Left ventricle myocardium inferior (tissue), 1 donor: Measurements from ENCODE around the gene APBB1IP. TPM values are rescaled to one million over a fixed set of nuclear protein-coding genes. Genes with fewer than 3 reads are reported as not detected.

ENCODE experiments used
- DNase-seq: peaks from one replicate; pipeline ENCODE4 v3.0.0-alpha.2; 2020
- H3K27ac ChIP-seq: fragments of 200-600 bp; replicated peaks from 2 replicates; pipeline ENCODE4 v1.8.0; 2021
- H3K27me3 ChIP-seq: fragments of 200-600 bp; 2 replicates; pipeline ENCODE4 v1.8.0; 2021; ENCODE audit warnings: low read depth
- H3K36me3 ChIP-seq: fragments of 200-600 bp; 2 replicates; pipeline ENCODE4 v1.8.0; 2021
- H3K4me1 ChIP-seq: fragments of 200-600 bp; 2 replicates; pipeline ENCODE4 v1.8.0; 2021
- H3K4me3 ChIP-seq: fragments of 200-600 bp; 2 replicates; pipeline ENCODE4 v1.8.0; 2021; ENCODE audit warnings: mild to moderate bottlenecking, moderate library complexity
- H3K9me3 ChIP-seq: fragments of 200-600 bp; replicated peaks from 2 replicates; pipeline ENCODE4 v1.8.0; 2021
- intact Hi-C: fragments of 100-400 bp; cut with micrococcal nuclease; formaldehyde crosslinking; loops from one replicate; pipeline ENCODE4 v1.11.0; 2022
- total RNA-seq: library from RNA; stranded (reverse); fragmentation: NEBNext Ultra II Directional; extraction: Animal tissue kit (Norgen Biotek cat#: 25700); gene quantifications from one replicate; pipeline ENCODE4 v1.2.1, GENCODE V29; 2021
- TF ChIP-seq, protein P1 (sequence below): fragments of 200-600 bp; IDR thresholded peaks from 2 replicates; pipeline ENCODE4 v1.8.0; 2021; ENCODE audit warnings: antibody characterized with exemption, mild to moderate bottlenecking, borderline replicate concordance
- donor health status: DM: no; HTN: yes; CAD: no; lungs with severe emphysema.

Gene APBB1IP
- total RNA-seq, 1 donor from 2014 or later: 2.6 TPM

DNA sequence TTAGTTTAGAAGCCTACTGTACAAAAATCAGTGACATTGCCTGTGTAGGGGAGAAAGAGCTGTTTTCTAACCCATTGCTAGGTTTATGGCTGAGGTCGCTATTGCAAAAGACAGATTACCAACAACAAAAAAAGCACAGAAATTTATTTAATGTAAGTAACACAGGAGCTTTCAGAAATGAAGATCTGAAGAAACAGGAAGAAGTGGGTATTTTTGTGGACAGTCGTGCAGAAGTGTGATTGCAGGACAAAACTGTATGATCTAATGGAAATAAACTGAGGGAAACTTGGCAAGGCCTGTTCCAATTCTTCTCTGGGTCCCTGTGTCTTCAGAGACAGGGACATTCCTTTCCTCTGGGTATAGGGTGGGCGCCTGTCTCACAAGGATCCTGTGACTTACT, 87.4 kb downstream of the APBB1IP start:
- no peak overlapping the region for H3K4me3 ChIP-seq
- H3K27me3 ChIP-seq: no peaks in the 10 kb centered on the region
- TF ChIP-seq, protein P1, sequence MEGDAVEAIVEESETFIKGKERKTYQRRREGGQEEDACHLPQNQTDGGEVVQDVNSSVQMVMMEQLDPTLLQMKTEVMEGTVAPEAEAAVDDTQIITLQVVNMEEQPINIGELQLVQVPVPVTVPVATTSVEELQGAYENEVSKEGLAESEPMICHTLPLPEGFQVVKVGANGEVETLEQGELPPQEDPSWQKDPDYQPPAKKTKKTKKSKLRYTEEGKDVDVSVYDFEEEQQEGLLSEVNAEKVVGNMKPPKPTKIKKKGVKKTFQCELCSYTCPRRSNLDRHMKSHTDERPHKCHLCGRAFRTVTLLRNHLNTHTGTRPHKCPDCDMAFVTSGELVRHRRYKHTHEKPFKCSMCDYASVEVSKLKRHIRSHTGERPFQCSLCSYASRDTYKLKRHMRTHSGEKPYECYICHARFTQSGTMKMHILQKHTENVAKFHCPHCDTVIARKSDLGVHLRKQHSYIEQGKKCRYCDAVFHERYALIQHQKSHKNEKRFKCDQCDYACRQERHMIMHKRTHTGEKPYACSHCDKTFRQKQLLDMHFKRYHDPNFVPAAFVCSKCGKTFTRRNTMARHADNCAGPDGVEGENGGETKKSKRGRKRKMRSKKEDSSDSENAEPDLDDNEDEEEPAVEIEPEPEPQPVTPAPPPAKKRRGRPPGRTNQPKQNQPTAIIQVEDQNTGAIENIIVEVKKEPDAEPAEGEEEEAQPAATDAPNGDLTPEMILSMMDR: no peak
- H3K9me3 ChIP-seq: peaks cover under 1% of the 10 kb centered on the region
- no peaks in the 10 kb centered on the region for H3K36me3 ChIP-seq
- no peak for DNase-seq
- H3K4me1 ChIP-seq: no peaks in the 10 kb centered on the region
- intact Hi-C loops: no loop called here
- no peak overlapping the region for H3K27ac ChIP-seq

GRCh38 chr10:26527018-26527417, 88.9 kb downstream of the APBB1IP start:
- TF ChIP-seq, protein P1: no peak
- H3K27me3 ChIP-seq: no peaks in the 10 kb centered on the region
- no peaks in the 10 kb centered on the region for H3K4me1 ChIP-seq
- no peak for DNase-seq
- H3K36me3 ChIP-seq: no peaks in the 10 kb centered on the region
- no peak overlapping the region for H3K27ac ChIP-seq
- H3K9me3 ChIP-seq: no peaks in the 10 kb centered on the region
- intact Hi-C loops: no loop called here
- H3K4me3 ChIP-seq: no peak overlapping the region

DNA sequence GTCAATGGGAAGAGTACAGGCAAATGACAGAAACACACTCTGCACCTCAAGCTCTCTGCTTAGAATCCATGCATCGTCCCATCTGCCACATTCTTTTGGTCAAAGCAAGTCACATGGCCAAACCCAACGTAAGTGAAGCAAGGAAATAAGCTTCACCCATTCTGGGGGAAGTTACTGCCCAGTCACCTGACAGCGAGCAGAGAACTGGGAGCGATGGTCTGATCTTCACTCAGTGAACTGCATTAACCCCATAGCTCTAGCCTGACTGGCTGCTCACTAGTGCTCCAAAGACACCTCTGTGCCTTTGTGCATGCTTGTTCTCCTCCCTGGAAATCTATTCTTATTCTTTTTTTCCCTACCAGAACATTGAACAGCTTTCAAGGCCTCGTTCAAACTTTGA, 89.9 kb downstream of the APBB1IP start:
- Histone ChIP-seq H3K27ac (no peak overlapping the region), H3K36me3 (no peaks in the 10 kb centered on the region), H3K9me3 (no peaks in the 10 kb centered on the region), H3K4me3 (no peak overlapping the region), H3K4me1 (no peaks in the 10 kb centered on the region), H3K27me3 (peaks cover 5% of the 10 kb centered on the region)
- no peak for DNase-seq
- TF ChIP-seq, protein P1: no peak
- intact Hi-C loops: no loop called here

DNA sequence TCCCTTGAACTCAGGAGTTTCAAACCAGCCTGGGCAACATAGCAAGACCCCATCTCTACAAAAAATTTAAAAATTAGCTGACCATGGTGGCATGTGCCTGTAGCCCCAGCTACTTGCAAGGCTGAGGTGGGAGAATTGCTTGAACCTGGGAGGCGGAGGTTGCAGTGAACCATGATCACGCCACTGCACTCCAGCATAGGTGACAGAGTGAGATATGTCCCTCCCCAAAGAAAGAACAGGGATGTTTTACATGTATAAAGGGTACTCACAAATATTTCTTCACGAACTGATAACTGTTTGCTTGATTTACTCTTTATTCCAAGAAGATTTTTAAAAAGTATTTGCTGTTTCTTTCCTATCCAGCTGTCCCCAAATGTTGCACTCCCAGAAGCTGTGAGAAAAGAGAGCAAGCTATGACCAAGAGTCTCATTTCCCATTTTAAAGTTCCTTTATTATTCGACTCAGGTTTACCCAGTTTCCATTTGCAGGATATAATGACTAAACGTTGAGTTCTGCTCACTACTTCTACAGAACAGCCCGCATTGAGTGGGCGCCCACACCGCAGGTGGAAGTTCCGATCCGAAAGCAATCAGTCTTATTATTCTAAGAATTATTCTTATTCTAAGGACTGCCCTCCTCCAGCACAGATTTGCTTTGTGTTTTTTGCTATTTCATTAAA, 90.7 kb downstream of the APBB1IP start:
- intact Hi-C loops: no loop called here
- Histone ChIP-seq H3K9me3 (no peaks in the 10 kb centered on the region), H3K4me3 (no peak overlapping the region), H3K4me1 (no peaks in the 10 kb centered on the region), H3K27ac (no peak overlapping the region), H3K27me3 (peaks cover 5% of the 10 kb centered on the region), H3K36me3 (no peaks in the 10 kb centered on the region)
- TF ChIP-seq, protein P1: no peak
- DNase-seq: no peak

DNA sequence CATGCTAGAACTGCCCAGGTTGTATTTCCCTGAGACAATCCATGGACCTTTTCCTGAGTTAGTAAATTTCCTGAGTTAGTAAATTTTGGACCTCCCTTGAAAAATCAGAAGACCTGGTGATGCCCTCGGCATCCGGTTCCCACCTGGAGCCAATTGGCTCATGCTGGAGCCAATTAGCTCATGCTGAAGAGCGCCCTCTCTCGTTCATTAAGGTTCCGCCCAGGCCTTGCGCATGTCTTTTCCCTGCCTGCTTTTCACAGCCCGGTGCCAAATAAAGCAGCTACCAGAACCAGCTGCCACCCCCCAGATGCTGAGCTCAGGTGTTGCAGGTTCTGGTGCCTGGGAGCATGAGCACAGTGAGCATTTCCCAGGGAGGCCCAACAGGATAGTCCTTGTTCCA, 96.2 kb downstream of the APBB1IP start:
- Histone ChIP-seq H3K27ac (no peak overlapping the region), H3K4me3 (no peak overlapping the region), H3K36me3 (no peaks in the 10 kb centered on the region), H3K4me1 (no peaks in the 10 kb centered on the region), H3K9me3 (no peaks in the 10 kb centered on the region), H3K27me3 (peaks cover 5% of the 10 kb centered on the region)
- intact Hi-C loops: no loop called here
- no peak for DNase-seq
- TF ChIP-seq, protein P1: no peak
